HepG2 (cell line): ENCODE measurements around the gene METTL27. TPM values are rescaled to one million over a fixed set of nuclear protein-coding genes. Genes with fewer than 3 reads are reported as not detected.

Experiments used
- ATAC-seq: fragments of 200-7000 bp; cut with Tn5 transposase; 3 replicates; pipeline ENCODE4 v1.9.1; 2020; ENCODE audit warnings: mild to moderate bottlenecking, moderate library complexity
- BruUV-seq: library from RNA; stranded (reverse); fragments of 400-500 nt; replicated peaks from 2 replicates; lab custom pipeline; 2021; lab: Mats Ljungman, UMichigan
- CTCF ChIA-PET: fragments of 300-600 bp; formaldehyde crosslinking; extraction: SDS; loops from one replicate; lab custom pipeline; 2021; ENCODE audit warnings: low total read pairs, inconsistent platforms, low intra/inter-chr PET ratio; lab: Yijun Ruan, JAX
- POLR2A ChIA-PET: fragments of 350-600 bp; sonication (Branson Sonifier 250); formaldehyde crosslinking; loops from one replicate; lab custom pipeline; 2020; ENCODE audit warnings: antibody characterized with exemption, inconsistent platforms; lab: Yijun Ruan, JAX
- DNase-seq: peaks from one replicate; pipeline ENCODE4 v3.0.0-alpha.2; 2015; ENCODE audit warnings: low spot score
- FAIRE-seq: peaks from 3 replicates; lab custom pipeline; 2011; peaks lifted over from hg19 to GRCh38; lab: Jason Lieb, UNC
- H2AFZ ChIP-seq: one replicate; pipeline ENCODE4 v1.6.1; 2011; ENCODE audit warnings: low read length, inconsistent platforms
- H3K27ac ChIP-seq: fragments of 300-600 bp; 3 replicates; pipeline ENCODE4 v1.8.0; 2011; ENCODE audit warnings: mixed run types, mild to moderate bottlenecking, mixed read lengths, low read length, inconsistent platforms; ENCODE audit not compliant: insufficient read depth; ENCODE audit errors: extremely low read length
- H3K27me3 ChIP-seq, 2 experiments: fragments of 200-600 bp in 1 of 2; 2 replicates in 1 of 2; 3 replicates in 1 of 2; pipeline versions ENCODE4 v1.6.0 to v1.8.0; 2011; ENCODE audit warnings: low read length in 2 of 2, mild to moderate bottlenecking in 2 of 2, moderate library complexity in 2 of 2, inconsistent platforms in 1 of 2; ENCODE audit not compliant: insufficient read depth in 2 of 2, control insufficient read depth in 1 of 2
- H3K36me3 ChIP-seq, 2 experiments: fragments of 200-600 bp in 1 of 2; replicated peaks in 1 of 2; 2 replicates in 1 of 2; 3 replicates in 1 of 2; pipeline versions ENCODE4 v1.5.1 to v1.8.0; 2011; ENCODE audit warnings: low read length in 2 of 2, inconsistent platforms in 1 of 2; ENCODE audit not compliant: insufficient read depth in 2 of 2, control insufficient read depth in 1 of 2
- H3K4me1 ChIP-seq: 2 replicates; pipeline ENCODE4 v1.5.1; 2012; ENCODE audit warnings: low read length, inconsistent platforms; ENCODE audit not compliant: insufficient read depth
- H3K4me2 ChIP-seq: 2 replicates; pipeline ENCODE4 v1.6.0; 2011; ENCODE audit warnings: low read depth, low read length, inconsistent platforms
- H3K4me3 ChIP-seq, 3 experiments: fragments of 200-600 bp in 1 of 3; sonication (generic), shearing (Covaris generic) in 1 of 3; replicated peaks in 1 of 3; 2 replicates each; pipeline ENCODE4 v1.5.1; 2011 to 2016; ENCODE audit warnings: low read length in 3 of 3, inconsistent platforms in 2 of 3, low read depth in 2 of 3, mild to moderate bottlenecking in 2 of 3, control low read depth in 1 of 3, mixed read lengths in 1 of 3; ENCODE audit not compliant: insufficient read depth in 1 of 3
- H3K79me2 ChIP-seq: one replicate; pipeline ENCODE4 v1.6.1; 2011; ENCODE audit warnings: low read length, inconsistent platforms; ENCODE audit not compliant: insufficient read depth
- H3K9ac ChIP-seq: 2 replicates; pipeline ENCODE4 v1.6.0; 2011; ENCODE audit warnings: mild to moderate bottlenecking, low read depth, low read length, inconsistent platforms; ENCODE audit not compliant: insufficient read depth
- H3K9me3 ChIP-seq: 2 replicates; pipeline ENCODE4 v1.5.1; 2012; ENCODE audit warnings: mild to moderate bottlenecking, low read length
- H4K20me1 ChIP-seq: 2 replicates; pipeline ENCODE4 v1.6.0; 2011; ENCODE audit warnings: inconsistent platforms, mild to moderate bottlenecking, low read length, moderate library complexity; ENCODE audit not compliant: insufficient read depth
- FOSL2 ChIP-seq: sonication (generic); formaldehyde crosslinking; IDR thresholded peaks from 2 replicates; pipeline ENCODE4 v1.4.0; 2020; ENCODE audit warnings: missing genetic modification reagents
- FOXJ3 ChIP-seq: sonication (generic); formaldehyde crosslinking; IDR thresholded peaks from 2 replicates; pipeline ENCODE4 v1.4.0; 2020; ENCODE audit warnings: missing genetic modification reagents, mild to moderate bottlenecking, borderline replicate concordance
- MLX ChIP-seq: IDR thresholded peaks from 2 replicates; pipeline ENCODE4 v1.6.1; 2016
- PPARG ChIP-seq: conservative IDR thresholded peaks from 2 replicates; pipeline ENCODE4 v1.6.1; 2016; ENCODE audit warnings: missing biosample characterization, missing genetic modification reagents
- ZBTB3 ChIP-seq: sonication (generic); formaldehyde crosslinking; IDR thresholded peaks from 2 replicates; pipeline ENCODE4 v1.4.0; 2020; ENCODE audit warnings: low read depth, mild to moderate bottlenecking, moderate library complexity, missing genetic modification reagents, borderline replicate concordance
- ZFP37 ChIP-seq: sonication (generic); formaldehyde crosslinking; IDR thresholded peaks from 2 replicates; pipeline ENCODE4 v1.4.0; 2020; ENCODE audit warnings: missing genetic modification reagents, borderline replicate concordance
- ZNF230 ChIP-seq: sonication (generic); formaldehyde crosslinking; IDR thresholded peaks from 2 replicates; pipeline ENCODE4 v1.4.0; 2020; ENCODE audit warnings: mild to moderate bottlenecking, missing genetic modification reagents
- ZNF772 ChIP-seq: sonication (generic); formaldehyde crosslinking; IDR thresholded peaks from 2 replicates; pipeline ENCODE4 v1.5.0; 2020; ENCODE audit warnings: mild to moderate bottlenecking, missing genetic modification reagents
- WGBS: methylation state at CpG from one replicate; pipeline ENCODE4 v1.1.6; 2017; ENCODE audit warnings: low lambda C conversion rate; 5-methylcytosine and 5-hydroxymethylcytosine counted together
- in situ Hi-C: cut with HindIII; loops from 2 replicates; pipeline ENCODE4 v1.10.0; 2017; ENCODE audit warnings: low pct_unique_long_range_greater_than_20kb; ENCODE audit not compliant: extremely low pct_ligation_motif_present
- intact Hi-C: fragments of 100-400 bp; cut with micrococcal nuclease; formaldehyde crosslinking; loops from one replicate; pipeline ENCODE4 v1.10.0; 2022; ENCODE audit not compliant: unreplicated experiment
- polyA plus RNA-seq, 8 experiments: library from polyadenylated mRNA; depleted of rRNA in 3 of 8; stranded (reverse) in 7 of 8; unstranded in 1 of 8; fragments of >200 nt; fragmentation: Illumina TruSeq in 4 of 8; extraction: Trizol in 4 of 8; gene quantifications; 2 replicates each; pipeline versions ENCODE4 v1.2.1 to v1.2.3, GENCODE V29; 2011 to 2016; ENCODE audit warnings: low read depth in 4 of 8, missing spikeins in 1 of 8, mixed read lengths in 1 of 8; ENCODE audit not compliant: insufficient read depth in 1 of 8
- total RNA-seq, 5 experiments: library from RNA; depleted of rRNA; stranded (reverse); fragments of >200 nt; fragmentation: Illumina TruSeq; extraction: Trizol; gene quantifications; 2 replicates each; pipeline ENCODE4 v1.2.3, GENCODE V29; 2016; ENCODE audit warnings: low read depth in 1 of 5

Gene METTL27
- total and polyA plus RNA-seq, 2 of the 13 experiments (the other 11 are each of a cell fraction or from before 2014, with no cell fraction given) = 2.0 to 3.0 TPM

- Histone ChIP-seq H3K27ac (no peak overlapping the region), H3K4me1 (peaks cover 2% of the 10 kb centered on the region), H3K27me3 (peaks cover 0 to 15% of the 10 kb centered on the region in 2 experiments; a peak in 1 of 5 replicates), H3K4me2 (no peak overlapping the region), H2AFZ (no peak overlapping the region), H4K20me1 (no peaks in the 10 kb centered on the region), H3K9ac (no peak overlapping the region), H3K79me2 (no peaks in the 10 kb centered on the region), H3K36me3 (no peaks in the 10 kb centered on the region), H3K9me3 (no peaks in the 10 kb centered on the region), H3K4me3 (no peak overlapping the region)
- ChIA-PET POLR2A (interaction anchor here (1.1 to 1.3 kb wide), 3 partner anchors 8 to 25 kb away, joined by 3 to 6 read pairs (median 6); partner anchors contain the start of gene METTL27), CTCF (no interaction called here)
- DNase-seq (no peak), FAIRE-seq (no peak), ATAC-seq (no peak)
- no peak for TF ChIP-seq FOXJ3
- TF ChIP-seq FOSL2 (CRISPR knock-in tag) = peak; percentile 55
- WGBS = 36% methylated on average over 4 of the region's 4 CpGs
- intact Hi-C loops = no loop called here
- in situ Hi-C loops = no loop called here
- no TSS peak for BruUV-seq
Measured at GRCh38 chr7:73850781-73851207, 8.5 kb upstream of the METTL27 start.

DNA sequence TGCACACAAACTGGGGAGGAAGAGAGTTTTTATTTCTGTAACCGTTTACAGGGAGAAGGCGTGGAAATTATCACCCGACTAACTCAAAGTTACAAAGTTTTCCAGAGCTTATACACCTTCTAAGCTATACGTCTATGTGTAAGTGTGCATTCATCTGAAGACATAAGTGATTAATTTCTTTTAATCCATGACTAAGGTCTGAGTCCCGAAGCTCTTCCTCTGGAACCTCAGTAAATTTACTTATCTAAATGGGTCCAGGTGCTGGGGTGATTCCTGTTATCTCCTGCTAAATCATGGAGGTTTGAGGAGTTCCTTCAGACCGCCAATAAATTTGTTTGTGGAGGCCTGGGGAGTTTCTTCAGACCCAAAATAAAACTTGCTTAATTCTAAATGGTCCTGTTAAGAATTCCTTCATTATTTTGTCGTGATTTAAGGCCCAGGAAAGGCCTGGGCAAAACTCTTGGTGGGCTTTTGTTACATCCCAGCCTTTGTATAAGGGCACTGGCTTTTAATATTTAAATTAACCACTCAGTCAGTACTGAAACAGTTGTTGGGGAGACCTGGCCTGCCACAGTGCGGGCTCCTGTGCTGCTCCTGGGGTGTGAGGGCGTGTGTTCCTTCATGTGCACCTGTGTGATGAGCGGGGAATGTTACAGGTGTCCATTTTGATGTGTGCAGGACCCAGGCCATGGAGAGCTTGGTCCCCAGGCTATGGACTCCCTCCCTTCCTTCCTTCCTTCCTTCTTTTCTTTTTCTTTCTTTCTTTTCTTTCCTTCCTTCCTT is 5.8 kb upstream of the METTL27 start:
- no peaks in the 10 kb centered on the region for H4K20me1 ChIP-seq
- H3K9ac ChIP-seq = no peak overlapping the region
- no peak for FAIRE-seq
- H3K9me3 ChIP-seq = no peaks in the 10 kb centered on the region
- H3K79me2 ChIP-seq = no peaks in the 10 kb centered on the region
- CTCF ChIA-PET = no interaction called here
- no peak overlapping the region for H3K4me2 ChIP-seq
- TF ChIP-seq ZNF772 (CRISPR knock-in tag) (no peak), ZBTB3 (CRISPR knock-in tag) (no peak), ZFP37 (CRISPR knock-in tag) (no peak), ZNF230 (CRISPR knock-in tag) (no peak), MLX (CRISPR knock-in tag) (no peak), PPARG (CRISPR knock-in tag) (no peak)
- TF ChIP-seq, all 625 proteins: peak for 0
- Histone ChIP-seq H2AFZ (no peak overlapping the region), H3K27ac (no peak overlapping the region), H3K27me3 (peaks cover 0 to 10% of the 10 kb centered on the region in 2 experiments; a peak in 1 of 5 replicates), H3K4me3 (no peak overlapping the region), H3K36me3 (no peaks in the 10 kb centered on the region), H3K4me1 (no peaks in the 10 kb centered on the region)
- DNase-seq (no peak), ATAC-seq (no peak)
- in situ Hi-C loops (no loop called here), intact Hi-C loops (no loop called here)
- 50% methylated on average over 10 of the region's 10 CpGs for WGBS
- BruUV-seq = no TSS peak
- POLR2A ChIA-PET = interaction anchor here (0.6 kb wide), 1 partner anchor 13 kb away, joined by 3 read pairs; the partner anchor contains the start of gene TMEM270
